Fibroblast of lung (primary cell): Measurements from ENCODE around the gene RMRP.

Experiments
- EZH2 ChIP-seq: IDR thresholded peaks from 2 replicates; pipeline ENCODE4 v1.5.1; 2012; ENCODE audit warnings: low read length, control low read depth, mild to moderate bottlenecking; ENCODE audit errors: missing control alignments
- TF ChIP-seq, protein P1 (sequence below), 2 donors: IDR thresholded peaks in 1 of 2; conservative IDR thresholded peaks in 1 of 2; 1 replicate in 1 of 2; 2 replicates in 1 of 2; pipeline ENCODE4 v1.5.1; 2011 to 2012; ENCODE audit warnings: low read length in 2 of 2, control low read depth in 1 of 2, inconsistent platforms in 1 of 2, low read depth in 1 of 2, mild to moderate bottlenecking in 1 of 2

DNA sequence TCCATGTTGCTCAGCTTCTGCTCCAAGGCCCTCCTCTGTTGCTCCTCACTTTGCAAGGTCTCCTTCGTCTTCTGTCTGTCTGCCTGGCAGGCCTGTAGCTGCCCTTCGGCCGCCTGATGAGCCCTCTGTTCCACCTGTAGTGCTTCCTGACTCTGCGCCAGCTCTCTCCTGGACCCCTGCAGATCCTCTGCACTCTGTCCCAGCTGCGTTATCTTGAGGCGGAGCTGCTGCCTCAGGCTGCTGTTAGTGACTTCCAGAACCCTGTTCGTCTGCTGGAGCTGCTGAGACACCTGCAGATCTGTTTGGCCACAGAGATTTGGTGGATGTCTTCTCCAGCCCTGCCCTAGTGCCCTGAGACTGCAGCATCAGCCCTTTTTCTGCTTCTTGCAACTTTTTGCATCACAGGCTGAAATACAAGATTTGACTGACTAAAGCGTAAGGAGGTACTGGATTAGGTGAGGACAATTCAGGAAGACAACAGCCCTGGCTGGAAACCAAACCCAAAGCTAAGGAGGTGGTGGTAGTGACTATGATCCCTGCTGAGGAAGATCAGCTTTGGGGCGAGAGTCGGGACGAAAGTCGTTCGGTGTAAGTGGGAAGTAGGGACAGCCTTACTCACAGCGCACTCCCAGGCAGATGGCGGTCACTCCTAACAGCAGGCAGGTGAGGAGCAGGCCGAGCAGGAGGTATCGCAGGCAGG, 41.7 kb downstream of the RMRP start:
- no peak for TF ChIP-seq EZH2
- TF ChIP-seq, protein P1, sequence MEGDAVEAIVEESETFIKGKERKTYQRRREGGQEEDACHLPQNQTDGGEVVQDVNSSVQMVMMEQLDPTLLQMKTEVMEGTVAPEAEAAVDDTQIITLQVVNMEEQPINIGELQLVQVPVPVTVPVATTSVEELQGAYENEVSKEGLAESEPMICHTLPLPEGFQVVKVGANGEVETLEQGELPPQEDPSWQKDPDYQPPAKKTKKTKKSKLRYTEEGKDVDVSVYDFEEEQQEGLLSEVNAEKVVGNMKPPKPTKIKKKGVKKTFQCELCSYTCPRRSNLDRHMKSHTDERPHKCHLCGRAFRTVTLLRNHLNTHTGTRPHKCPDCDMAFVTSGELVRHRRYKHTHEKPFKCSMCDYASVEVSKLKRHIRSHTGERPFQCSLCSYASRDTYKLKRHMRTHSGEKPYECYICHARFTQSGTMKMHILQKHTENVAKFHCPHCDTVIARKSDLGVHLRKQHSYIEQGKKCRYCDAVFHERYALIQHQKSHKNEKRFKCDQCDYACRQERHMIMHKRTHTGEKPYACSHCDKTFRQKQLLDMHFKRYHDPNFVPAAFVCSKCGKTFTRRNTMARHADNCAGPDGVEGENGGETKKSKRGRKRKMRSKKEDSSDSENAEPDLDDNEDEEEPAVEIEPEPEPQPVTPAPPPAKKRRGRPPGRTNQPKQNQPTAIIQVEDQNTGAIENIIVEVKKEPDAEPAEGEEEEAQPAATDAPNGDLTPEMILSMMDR (conservative IDR thresholded peaks at IDR 0.05 in 1 of 2, IDR thresholded peaks at IDR 0.05 in 1 of 2; ENCODE audit: low read depth in 1 of 2, low read length in 2 of 2): no peak
